PC-9 (cell line): ENCODE measurements around the gene RNF7. TPM values are rescaled to one million over a fixed set of nuclear protein-coding genes. Genes with fewer than 3 reads are reported as not detected.
A peak's percentile ranks its signal among the peaks of the same experiment; 100 is the strongest.
"Not testable (repeated sequence)": the region's sequence is repeated elsewhere in the genome, so short reads cannot be mapped to it uniquely, and the experiment has no call there.

Experiments
- BruUV-seq: library from RNA; stranded (reverse); fragments of 400-500 nt; replicated peaks from 2 replicates; lab custom pipeline; 2021; lab: Mats Ljungman, UMichigan
- CTCF ChIA-PET: fragments of 300-600 bp; sonication (Branson Sonifier 250); formaldehyde crosslinking; loops from one replicate; lab custom pipeline; 2022; ENCODE audit warnings: antibody characterized with exemption; lab: Charles Lee
- POLR2A ChIA-PET: fragments of 300-600 bp; sonication (Branson Sonifier 250); formaldehyde crosslinking; loops from one replicate; lab custom pipeline; 2022; ENCODE audit warnings: antibody characterized with exemption; ENCODE audit not compliant: unreplicated experiment; lab: Charles Lee
- DNase-seq, 2 experiments: peaks; one replicate each; pipeline versions ENCODE4 v3.0.0 to v3.0.0-alpha.2; 2015 to 2022; ENCODE audit warnings: mixed read lengths in 1 of 2
- H2AFZ ChIP-seq: fragments of 200-600 bp; sonication (generic); 2 replicates; pipeline ENCODE4 v1.8.1; 2017; ENCODE audit warnings: antibody characterized with exemption
- H3F3A ChIP-seq: fragments of 200-600 bp; sonication (generic); 2 replicates; pipeline ENCODE4 v1.8.1; 2017; ENCODE audit warnings: antibody characterized with exemption, mild to moderate bottlenecking, low read depth; ENCODE audit not compliant: insufficient read depth
- H3K27ac ChIP-seq: fragments of 200-600 bp; sonication (generic); 2 replicates; pipeline ENCODE4 v1.6.1; 2016; ENCODE audit warnings: mixed run types
- H3K27me3 ChIP-seq: fragments of 200-600 bp; sonication (generic); 2 replicates; pipeline ENCODE4 v1.6.1; 2016; ENCODE audit warnings: low read depth, mixed run types; ENCODE audit not compliant: insufficient read depth
- H3K36me3 ChIP-seq: fragments of 200-600 bp; sonication (generic); 2 replicates; pipeline ENCODE4 v1.6.1; 2016; ENCODE audit warnings: low read depth, mixed run types
- H3K4me1 ChIP-seq: fragments of 200-600 bp; sonication (generic); replicated peaks from 2 replicates; pipeline ENCODE4 v1.6.1; 2016; ENCODE audit warnings: mixed run types; ENCODE audit not compliant: insufficient read depth
- H3K4me2 ChIP-seq: fragments of 200-600 bp; sonication (generic); 2 replicates; pipeline ENCODE4 v1.6.1; 2017; ENCODE audit warnings: mixed run types
- H3K4me3 ChIP-seq: fragments of 200-600 bp; sonication (generic); 2 replicates; pipeline ENCODE4 v1.6.1; 2016; ENCODE audit warnings: mixed run types
- H3K79me2 ChIP-seq: fragments of 200-600 bp; sonication (generic); 2 replicates; pipeline ENCODE4 v1.6.1; 2017; ENCODE audit warnings: low read depth, mixed run types
- H3K9me2 ChIP-seq: fragments of 200-600 bp; sonication (generic); 2 replicates; pipeline ENCODE4 v1.8.1; 2017; ENCODE audit warnings: mild to moderate bottlenecking; ENCODE audit not compliant: insufficient read depth
- H3K9me3 ChIP-seq: fragments of 200-600 bp; sonication (generic); 2 replicates; pipeline ENCODE4 v1.8.1; 2016; ENCODE audit warnings: low read depth; ENCODE audit not compliant: insufficient read depth
- H4K20me1 ChIP-seq: fragments of 200-600 bp; sonication (generic); 2 replicates; pipeline ENCODE4 v1.8.1; 2017; ENCODE audit not compliant: insufficient read depth
- CTCF ChIP-seq: fragments of 200-600 bp; sonication (generic); conservative IDR thresholded peaks from 2 replicates; pipeline ENCODE4 v1.6.1; 2017; ENCODE audit warnings: mixed run types, antibody characterized with exemption, mild to moderate bottlenecking, moderate library complexity
- EZH2 ChIP-seq: fragments of 200-600 bp; sonication (generic); IDR thresholded peaks from 2 replicates; pipeline ENCODE4 v1.8.0; 2017; ENCODE audit warnings: antibody characterized with exemption, low read depth
- intact Hi-C: fragments of 100-400 bp; cut with micrococcal nuclease; formaldehyde crosslinking; loops from one replicate; pipeline ENCODE4 v1.10.0; 2022; ENCODE audit not compliant: unreplicated experiment
- total RNA-seq: library from RNA; stranded (reverse); gene quantifications from 2 replicates; pipeline ENCODE4 v1.2.3, GENCODE V29; 2021

Gene RNF7
- total RNA-seq, 1 experiment from 2014 or later: 82.2 TPM

- H3K9me3 ChIP-seq: no peaks in the 10 kb centered on the region
- DNase-seq: no peak
- no peak overlapping the region for H3K4me3 ChIP-seq
- TF ChIP-seq CTCF: no peak
- no peak for TF ChIP-seq EZH2
- H2AFZ ChIP-seq: no peak overlapping the region
- no peak overlapping the region for H3K4me2 ChIP-seq
- no TSS peak for BruUV-seq
- H3K27ac ChIP-seq: no peak overlapping the region
- H3K79me2 ChIP-seq: no peaks in the 10 kb centered on the region
- H3K9me2 ChIP-seq: no peaks in the 10 kb centered on the region
- H3K4me1 ChIP-seq: no peaks in the 10 kb centered on the region
- no peaks in the 10 kb centered on the region for H3K36me3 ChIP-seq
- CTCF ChIA-PET: no interaction called here
- intact Hi-C loops: no loop called here
- no peaks in the 10 kb centered on the region for H3F3A ChIP-seq
- H3K27me3 ChIP-seq: peaks cover 65% of the 10 kb centered on the region
- POLR2A ChIA-PET: interaction anchor here (0.6 kb wide), 1 partner anchor 54 kb away, joined by 4 read pairs; no protein-coding TSS in a partner anchor
- H4K20me1 ChIP-seq: no peaks in the 10 kb centered on the region
These were observed 38.8 kb upstream of the RNF7 start for GRCh38 chr3:141699324-141699723.

GRCh38 chr3:141699897-141700296, 38.2 kb upstream of the RNF7 start:
- intact Hi-C loops: no loop called here
- no peak overlapping the region for H3K4me3 ChIP-seq
- POLR2A ChIA-PET: no interaction called here
- no peak overlapping the region for H3K27ac ChIP-seq
- H3K9me3 ChIP-seq: no peaks in the 10 kb centered on the region
- no peak for DNase-seq
- H4K20me1 ChIP-seq: no peaks in the 10 kb centered on the region
- no peak overlapping the region for H2AFZ ChIP-seq
- no peaks in the 10 kb centered on the region for H3K4me1 ChIP-seq
- no peak for TF ChIP-seq CTCF
- no peak for TF ChIP-seq EZH2
- no peaks in the 10 kb centered on the region for H3K36me3 ChIP-seq
- H3K4me2 ChIP-seq: no peak overlapping the region
- CTCF ChIA-PET: no interaction called here
- H3K79me2 ChIP-seq: no peaks in the 10 kb centered on the region
- BruUV-seq: no TSS peak
- no peaks in the 10 kb centered on the region for H3F3A ChIP-seq
- no peaks in the 10 kb centered on the region for H3K9me2 ChIP-seq
- H3K27me3 ChIP-seq: peaks cover 62% of the 10 kb centered on the region

- H3K4me3 ChIP-seq, DNase-seq, intact Hi-C loops, H3K79me2 ChIP-seq, CTCF ChIA-PET, H3K4me1 ChIP-seq, H3K4me2 ChIP-seq, H4K20me1 ChIP-seq, H3F3A ChIP-seq, H2AFZ ChIP-seq, POLR2A ChIA-PET, H3K27ac ChIP-seq, H3K9me2 ChIP-seq, H3K36me3 ChIP-seq, H3K9me3 ChIP-seq, BruUV-seq: not testable (repeated sequence)
- H3K27me3 ChIP-seq: peaks cover 41% of the 10 kb centered on the region
These were observed 34.7 kb upstream of the RNF7 start for GRCh38 chr3:141703367-141703766.

GRCh38 chr3:141707741-141708203, 30.3 kb upstream of the RNF7 start:
- H4K20me1 ChIP-seq: no peaks in the 10 kb centered on the region
- H3K9me3 ChIP-seq: no peaks in the 10 kb centered on the region
- H3K4me2 ChIP-seq: 0 out of 2 replicates have a peak overlapping the region, but pooled peaks have one; percentile 0
- CTCF ChIA-PET: no interaction called here
- no TSS peak for BruUV-seq
- peaks cover 4% of the 10 kb centered on the region; the same call in 1 of the 2 replicates for H3K27me3 ChIP-seq
- H3K9me2 ChIP-seq: no peaks in the 10 kb centered on the region; the same call in 1 of the 2 replicates
- H3K4me3 ChIP-seq: no peak overlapping the region
- DNase-seq: peak in 1 of 2 experiments; percentile 71
- H3K4me1 ChIP-seq: peaks cover 9% of the 10 kb centered on the region
- H3K79me2 ChIP-seq: no peaks in the 10 kb centered on the region
- no peaks in the 10 kb centered on the region for H3K36me3 ChIP-seq
- no peak overlapping the region for H3K27ac ChIP-seq
- H2AFZ ChIP-seq: no peak overlapping the region
- peaks cover 4% of the 10 kb centered on the region; the same call in 1 of the 2 replicates for H3F3A ChIP-seq
- intact Hi-C loops: no loop called here
- POLR2A ChIA-PET: no interaction called here
- TF ChIP-seq EZH2 (no peak), CTCF (no peak)
